CD4-positive, alpha-beta T cell treated with Interleukin-4 for 4 hours (primary cell): ENCODE results near the gene RPH3AL.

Experiments
- DNase-seq: peaks from one replicate; pipeline ENCODE4 v3.0.0-alpha.2; 2020

Gene RPH3AL

DNA sequence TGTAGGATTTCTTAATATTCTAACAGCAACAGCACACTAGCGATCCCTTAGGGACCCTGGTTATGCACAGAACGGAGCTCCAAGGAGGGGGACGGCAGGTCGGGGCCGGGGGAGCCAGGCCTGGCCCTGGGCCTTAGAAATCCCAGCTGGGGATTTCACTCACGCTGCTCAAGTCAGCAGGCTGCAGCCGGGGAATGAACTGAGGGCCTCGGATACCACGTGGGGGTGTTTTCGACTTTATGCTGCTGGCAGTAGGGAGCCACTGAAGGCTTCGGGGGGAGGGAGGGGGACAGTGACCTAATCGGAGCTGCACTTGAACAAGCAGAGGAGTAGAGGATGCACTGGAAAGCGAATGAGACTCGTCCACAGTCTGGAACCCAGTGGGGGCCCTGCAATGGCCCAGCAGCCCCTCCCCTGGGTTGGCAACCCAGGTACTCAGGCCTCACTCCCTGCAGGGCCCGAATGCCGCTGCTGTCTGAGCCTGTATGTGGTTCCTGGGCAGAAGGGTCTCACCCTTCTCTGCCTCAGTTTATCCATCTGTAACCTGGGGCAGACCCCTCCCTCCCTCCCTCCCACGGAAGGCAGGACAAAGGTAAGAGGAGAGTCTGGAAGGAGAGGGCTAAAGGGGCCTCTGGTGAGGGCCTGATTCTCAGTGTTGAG lies 53.7 kb downstream of the RPH3AL start:
- no peak for DNase-seq

DNA sequence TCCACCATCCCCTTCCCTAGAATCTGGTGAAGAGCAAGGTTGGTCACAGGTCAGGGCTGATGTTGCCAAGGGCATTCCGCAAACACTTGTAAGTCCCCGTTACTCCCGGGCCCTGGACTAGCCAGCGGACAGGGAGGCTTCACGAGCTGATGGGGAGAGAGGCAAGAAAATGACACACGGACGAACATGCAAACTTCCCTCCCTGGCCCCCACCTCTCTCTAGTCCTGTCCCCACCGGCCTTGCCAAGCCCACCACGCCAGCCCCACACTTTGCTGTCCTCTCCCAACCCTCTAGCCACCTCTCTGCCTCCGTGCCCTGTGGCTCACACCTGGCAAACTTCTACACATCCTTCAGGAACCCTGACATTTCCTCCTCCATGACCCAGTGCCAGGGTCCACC lies 54.8 kb downstream of the RPH3AL start:
- no peak for DNase-seq

DNA sequence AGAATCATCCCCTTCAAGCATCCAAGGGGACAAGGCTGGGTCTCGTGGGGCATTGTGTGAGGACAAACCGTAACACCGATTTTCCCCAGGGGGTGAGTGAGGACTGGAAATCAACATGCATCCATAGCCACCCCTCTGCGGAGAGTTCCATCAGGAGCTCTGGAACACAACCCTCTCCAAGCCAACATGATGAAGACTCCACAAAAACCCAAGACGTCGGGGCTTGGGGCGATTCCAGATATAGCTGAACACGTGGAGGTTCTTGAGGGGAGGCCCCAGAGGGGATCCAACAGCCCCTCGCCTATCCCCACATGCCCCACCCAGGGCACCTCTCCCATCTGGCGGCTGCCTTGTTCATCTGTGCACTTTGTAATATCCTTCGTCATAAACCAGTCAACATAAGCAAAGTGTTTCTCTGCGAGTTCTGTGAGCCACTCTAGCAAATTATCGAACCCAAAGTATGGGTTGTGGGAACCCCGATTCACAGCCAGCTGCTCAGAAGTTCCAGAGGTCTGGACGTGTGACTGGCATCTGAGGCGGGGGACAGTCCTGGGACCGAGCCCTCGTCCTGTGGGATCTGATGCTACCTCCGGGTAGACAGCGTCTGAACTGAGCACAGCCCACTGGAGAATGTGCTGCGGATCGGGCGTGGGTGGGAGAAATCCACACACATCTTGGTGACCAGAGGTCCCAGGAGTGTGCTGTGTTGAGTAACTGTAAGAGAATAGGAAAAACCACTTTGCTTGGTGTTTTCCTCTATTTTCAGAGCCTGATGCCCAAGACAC lies 55.5 kb downstream of the RPH3AL start:
- DNase-seq, result no peak

DNA sequence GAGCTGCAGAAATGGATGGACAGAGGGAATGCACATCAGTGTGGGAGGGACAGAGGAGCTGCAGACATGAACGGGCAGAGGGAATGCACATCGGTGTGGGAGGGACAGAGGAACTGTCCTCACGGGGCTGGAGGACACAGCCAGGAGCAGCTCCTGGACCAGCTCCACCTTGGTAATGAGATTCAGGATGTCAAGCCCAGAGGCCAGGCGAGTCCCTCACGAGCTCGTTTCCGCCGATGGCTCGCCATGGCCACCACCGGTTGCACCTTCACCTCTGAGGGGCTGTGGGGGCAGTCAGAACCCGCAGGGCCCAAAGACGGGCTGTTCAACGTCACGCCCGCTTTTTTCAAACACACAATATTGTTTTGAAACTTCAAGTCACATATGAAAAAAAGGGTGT lies 56.2 kb downstream of the RPH3AL start:
- no peak for DNase-seq

DNA sequence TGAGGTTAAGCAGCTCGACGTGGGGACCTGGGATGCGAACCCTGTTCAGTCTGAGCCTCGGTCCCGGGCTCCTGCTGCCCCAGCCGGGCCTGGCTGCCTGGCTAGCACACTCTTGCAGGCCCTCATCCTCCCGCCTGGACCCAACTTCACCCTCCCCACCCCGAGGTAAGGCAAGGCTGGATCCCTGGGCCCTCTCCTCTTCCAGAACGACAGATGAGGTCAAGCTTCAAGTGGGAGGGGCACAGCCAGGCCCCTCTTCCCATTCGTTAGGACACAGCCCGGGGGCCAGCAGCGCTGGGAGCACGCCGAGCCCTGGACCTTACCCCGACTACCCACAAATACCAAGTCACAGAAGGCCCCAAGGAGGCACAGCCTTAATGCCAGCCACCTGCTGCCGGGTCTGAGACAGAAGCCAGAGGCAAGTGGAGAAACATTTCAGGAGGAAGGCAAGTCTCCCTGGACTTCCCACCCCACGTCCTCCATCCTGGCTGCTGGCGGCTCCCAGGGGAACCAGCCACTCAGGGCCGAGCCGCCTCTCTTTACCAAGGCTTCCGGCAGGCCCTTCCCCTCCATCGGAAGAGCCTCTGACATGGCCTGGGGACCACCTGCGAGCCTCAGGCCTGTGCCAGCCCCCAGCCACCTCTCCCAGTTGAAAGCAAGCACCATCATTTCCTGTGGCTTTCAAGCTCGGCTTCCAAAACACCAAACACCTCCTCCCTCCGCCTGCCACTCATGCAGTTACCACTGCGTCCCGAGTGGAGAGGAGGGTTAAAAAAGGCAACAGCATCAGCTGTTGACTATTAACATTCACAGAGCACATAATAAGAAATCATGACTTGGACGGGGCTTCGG lies 59.9 kb downstream of the RPH3AL start:
- DNase-seq, result no peak

DNA sequence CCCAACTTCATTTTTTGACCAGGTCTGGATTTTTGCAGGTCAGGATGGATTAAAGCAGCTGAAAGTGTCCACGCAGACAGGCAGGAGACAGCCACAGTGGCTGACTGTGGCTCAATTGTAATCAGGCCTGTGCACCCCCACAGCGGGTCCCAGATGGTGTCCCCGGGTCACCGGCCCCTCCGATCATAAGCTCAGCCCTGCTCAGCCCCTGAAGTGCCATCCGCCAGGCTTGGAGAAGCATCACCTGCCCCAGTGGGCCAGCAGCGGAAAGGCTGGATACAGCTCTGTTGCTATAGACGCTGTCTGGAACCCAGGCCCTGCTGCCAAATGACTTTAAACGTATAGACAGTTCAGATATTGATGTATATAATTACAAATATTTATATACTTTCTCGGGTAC lies 60.6 kb downstream of the RPH3AL start:
- DNase-seq, result no peak

DNA sequence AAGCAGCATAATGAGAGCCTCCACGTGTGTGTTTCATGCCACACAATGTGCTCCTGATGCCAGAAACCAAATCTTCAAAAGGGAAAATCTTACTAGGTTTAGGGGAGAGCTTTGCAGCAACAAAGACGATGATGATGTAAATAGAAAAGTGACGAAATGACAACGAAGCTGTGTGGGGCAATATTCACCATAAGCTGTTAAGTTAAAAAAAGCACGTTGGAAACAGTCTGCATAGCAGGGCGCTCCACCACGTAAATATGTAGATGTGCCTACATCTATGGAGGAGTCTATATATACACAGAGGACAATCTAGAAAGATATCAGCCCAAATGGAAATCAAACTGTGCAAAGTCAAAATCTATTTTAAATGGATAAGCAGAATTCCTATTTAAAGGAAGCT lies 61.0 kb downstream of the RPH3AL start:
- DNase-seq, result no peak

DNA sequence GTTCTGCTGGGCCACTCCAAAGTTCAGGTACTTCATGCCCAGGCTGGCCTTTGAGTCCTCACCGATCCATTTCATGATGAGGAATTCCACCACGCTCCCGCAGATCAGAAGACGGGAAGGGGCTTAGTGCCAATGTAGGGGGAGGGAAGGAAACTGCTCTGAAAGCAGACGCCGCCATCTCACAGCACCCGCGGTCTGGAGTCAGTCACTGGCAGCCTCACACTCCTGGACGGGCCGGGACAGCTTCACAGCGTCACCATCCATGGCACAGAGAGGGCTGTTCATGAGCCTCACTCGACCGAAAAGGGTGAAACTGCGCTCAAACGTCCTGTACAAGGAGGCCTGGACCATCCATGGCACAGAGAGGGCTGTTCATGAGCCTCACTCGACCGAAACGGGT lies 62.0 kb downstream of the RPH3AL start:
- no peak for DNase-seq

DNA sequence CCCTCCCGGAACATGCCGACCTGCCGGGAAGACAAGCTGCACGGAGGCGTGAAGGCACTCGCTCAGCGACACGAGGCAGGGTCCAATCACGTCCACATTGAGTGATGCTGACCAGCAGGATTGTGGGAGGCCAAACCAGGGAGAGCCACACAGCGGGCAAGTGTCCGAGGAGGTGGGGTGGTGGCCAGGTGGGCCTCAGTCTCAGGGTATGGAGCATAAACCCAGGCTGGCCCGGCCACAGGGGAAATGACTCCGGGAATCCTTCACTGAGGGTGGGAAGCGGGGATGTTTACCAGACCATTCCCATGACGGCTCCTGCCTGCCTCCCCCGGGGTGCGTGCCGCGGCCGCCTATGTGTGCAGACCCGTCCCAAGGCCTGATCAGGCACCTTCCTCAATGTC lies 62.5 kb downstream of the RPH3AL start:
- no peak for DNase-seq

DNA sequence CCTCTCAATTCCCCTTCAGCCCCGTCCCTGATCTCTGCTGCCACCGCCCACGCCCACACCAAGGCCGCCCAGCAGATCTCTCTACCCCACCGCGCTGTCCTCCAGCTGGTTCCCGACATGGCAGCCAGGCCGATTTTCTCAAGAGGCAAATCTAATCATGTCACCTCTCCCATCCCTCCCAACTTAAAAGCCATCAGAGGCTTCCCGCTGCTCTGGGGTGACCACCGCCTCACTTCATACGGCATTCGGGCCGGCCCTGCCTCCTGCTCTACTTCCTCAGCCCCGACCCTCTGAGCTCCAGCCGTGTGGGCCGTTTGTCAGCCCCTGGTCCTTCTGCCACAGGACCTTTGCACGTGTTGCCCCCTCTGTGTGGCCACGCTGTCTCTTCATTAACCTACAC lies 63.2 kb downstream of the RPH3AL start:
- DNase-seq, result no peak

DNA sequence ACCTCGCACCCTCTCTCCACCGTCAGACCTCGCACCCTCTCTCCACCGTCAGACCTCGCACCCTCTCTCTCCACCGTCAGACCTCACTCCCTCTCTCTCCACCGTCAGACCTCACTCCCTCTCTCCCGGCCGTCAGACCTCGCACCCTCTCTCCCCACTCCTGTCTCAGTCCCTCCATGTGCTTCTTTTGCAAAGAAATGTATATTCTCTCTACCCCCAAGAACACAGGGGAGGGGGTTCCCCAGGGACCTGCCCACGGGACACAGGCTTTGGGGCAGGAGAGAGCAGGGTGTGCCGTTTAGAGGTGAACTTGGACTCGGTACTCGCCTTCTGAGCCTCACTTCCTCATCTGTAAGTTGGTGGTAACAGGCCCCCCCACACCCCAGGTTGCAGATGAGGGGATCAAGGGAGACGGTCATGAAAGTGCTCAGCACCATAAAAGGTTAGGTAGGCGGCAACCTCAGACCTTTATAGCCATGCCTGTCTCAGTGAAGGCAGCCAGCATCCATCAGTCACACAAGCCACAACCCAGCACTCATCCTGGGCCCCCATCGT lies 63.7 kb downstream of the RPH3AL start:
- no peak for DNase-seq

DNA sequence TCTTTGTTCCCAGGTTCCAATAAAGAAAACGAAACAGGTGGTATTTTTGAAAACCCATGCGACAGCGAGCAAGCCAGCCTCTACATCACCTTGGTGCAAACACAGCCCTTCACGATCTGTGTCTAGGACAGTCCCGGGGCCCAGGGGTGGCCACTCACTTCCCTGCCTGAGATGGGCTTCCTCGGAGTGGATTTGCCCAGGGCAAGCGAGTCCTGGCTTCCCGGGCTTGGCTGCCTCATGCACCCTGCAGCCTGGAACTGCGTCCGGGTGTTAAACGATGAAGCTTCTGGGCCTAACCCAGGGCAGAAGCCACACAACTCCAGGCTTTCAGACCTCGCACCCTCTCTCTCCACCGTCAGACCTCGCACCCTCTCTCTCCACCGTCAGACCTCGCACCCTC lies 66.0 kb downstream of the RPH3AL start:
- DNase-seq, result no peak

DNA sequence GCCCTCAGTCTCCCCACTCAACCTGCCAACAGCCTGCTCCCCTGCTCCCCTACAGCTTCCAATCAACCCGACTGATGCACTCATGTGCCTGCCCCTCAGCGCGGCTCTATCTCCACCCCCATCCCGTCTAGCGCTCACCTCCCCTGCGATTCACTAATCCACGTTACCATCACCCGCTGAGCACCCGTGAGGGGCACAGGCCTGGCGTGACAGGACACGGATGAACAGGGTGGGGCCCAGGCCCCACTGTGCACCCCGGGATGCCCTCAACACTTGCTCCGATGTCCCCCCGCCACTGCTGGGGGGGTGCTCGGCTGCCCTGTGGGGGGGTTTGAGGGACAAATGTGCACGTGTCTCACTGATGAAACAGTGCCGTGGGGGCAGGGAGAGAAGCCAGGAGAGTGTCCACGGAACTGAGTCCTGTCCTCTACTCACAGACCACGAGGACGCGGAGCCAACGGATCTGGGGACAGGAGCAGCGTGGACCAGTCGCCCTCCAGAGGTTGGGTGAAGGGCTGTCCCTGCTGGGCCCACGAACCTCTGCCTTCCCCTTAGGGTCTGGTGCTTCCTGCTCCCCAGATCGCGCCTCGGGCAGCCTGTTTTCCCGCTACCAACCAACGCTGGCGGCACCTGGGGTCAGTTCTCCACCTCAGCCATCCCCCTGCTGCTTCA lies 66.7 kb downstream of the RPH3AL start:
- no peak for DNase-seq

DNA sequence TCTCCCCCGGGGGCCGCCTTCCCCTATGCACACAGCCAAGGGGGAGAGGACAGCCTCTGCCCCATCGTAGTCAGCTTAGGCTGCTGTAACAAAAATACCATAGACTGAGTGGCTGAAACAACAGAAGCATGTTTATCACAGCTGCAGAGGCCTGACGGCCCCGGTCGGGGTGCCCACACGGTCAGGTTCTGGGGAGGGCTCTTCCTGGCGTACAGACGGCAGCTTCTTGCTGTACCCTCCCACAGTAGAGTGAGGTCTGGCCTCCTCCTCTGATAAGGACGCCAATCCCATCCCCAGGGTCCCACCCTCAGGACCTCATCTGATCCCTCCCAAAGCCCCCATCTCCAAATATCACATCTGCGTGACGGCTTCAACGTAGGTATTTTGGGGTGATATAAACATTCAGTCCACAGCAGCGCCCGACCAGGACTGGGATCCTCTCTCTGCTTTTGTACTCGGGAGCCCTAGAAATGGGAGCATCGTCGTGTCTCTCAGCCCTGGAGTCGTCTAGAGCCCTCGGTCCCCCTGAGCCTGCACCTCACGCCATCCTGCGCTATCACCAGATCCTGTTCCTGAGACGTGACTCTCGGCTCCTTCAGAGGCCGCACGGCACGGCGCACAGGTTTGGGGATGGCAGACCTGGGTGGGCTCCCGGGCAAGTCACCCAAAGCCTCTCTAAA lies 67.8 kb downstream of the RPH3AL start:
- DNase-seq, result no peak

DNA sequence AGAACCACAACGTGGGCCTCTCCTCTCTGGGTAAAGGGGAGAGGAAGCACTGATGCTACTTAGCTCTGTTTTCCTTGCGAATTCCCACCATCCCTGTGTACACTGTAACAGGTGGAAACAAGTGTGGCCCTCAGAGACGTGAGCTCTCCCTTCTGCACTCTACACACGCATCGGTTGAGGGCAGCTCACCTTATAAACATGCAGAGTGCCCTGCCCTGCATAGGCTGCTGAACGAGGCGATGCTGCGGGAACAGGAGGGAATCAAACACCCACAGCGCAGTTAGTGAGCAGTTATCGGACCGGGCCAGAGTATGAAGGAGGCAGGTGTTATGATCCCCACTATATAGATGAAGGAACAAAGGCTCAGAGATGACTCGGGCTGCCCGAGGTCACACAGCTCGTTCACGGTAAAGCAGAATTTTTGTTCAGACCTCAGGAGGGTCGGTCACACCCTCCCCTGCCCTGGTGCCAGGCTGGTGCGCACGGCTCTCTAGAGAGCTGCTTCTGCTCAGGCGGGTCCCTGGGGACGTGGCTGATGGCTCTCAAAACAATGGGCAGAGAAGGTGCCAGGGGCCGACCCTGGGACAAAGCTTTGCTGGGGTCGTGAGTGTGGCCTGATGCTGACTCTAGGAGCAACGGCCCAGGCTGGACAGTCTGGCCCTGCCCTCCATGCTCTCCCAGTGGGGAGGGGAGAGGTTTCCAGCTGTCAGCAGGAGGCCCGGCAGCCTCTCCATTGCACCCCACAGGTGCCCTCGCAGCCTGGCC lies 68.5 kb downstream of the RPH3AL start:
- DNase-seq, result no peak

DNA sequence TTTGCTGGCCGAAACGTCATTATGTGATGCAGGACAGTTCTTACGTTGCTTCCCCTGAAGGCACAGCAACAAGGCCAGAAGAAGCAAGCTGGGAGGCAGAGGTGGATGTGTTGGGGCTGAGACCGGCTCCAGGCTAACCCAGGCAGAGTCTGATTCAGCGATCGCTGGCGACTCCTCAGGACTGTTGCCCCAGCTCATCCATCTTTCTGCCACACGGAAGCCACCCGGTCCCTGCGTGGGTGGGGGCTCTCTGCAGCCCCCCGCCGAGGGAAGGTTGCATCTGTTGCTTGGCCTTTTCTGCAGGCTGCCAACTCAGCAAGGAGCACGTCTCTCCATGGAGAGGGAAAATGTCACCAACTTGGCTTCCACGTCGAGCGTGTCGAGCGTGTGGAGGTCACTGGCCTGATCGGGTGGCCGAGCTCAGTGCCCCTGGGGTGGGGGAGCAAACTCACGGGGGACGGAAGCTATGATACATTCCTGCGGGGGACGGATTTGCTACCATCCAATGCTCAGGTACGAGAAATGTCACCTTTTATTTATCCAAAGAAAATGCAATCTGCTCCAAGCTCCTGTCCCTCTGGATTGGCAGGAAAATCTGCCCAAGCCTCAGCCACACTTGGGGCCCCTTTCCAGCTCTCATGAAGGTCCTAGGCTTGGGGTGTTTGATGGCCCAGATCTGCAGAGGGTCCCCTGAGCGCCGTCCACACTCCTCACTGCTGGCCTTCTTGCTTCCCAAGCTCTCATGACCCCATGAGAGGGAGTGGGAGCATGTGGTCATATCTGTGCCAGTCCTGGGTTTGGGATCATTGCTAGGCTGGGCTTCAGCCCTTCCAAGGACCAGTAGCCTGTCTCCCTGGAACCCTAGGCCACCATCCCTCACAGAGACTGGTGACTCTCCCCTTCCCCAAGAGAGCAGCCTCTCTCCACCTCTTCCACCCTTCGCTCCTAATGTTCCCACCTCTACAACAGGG lies 69.4 kb downstream of the RPH3AL start:
- DNase-seq, result no peak

DNA sequence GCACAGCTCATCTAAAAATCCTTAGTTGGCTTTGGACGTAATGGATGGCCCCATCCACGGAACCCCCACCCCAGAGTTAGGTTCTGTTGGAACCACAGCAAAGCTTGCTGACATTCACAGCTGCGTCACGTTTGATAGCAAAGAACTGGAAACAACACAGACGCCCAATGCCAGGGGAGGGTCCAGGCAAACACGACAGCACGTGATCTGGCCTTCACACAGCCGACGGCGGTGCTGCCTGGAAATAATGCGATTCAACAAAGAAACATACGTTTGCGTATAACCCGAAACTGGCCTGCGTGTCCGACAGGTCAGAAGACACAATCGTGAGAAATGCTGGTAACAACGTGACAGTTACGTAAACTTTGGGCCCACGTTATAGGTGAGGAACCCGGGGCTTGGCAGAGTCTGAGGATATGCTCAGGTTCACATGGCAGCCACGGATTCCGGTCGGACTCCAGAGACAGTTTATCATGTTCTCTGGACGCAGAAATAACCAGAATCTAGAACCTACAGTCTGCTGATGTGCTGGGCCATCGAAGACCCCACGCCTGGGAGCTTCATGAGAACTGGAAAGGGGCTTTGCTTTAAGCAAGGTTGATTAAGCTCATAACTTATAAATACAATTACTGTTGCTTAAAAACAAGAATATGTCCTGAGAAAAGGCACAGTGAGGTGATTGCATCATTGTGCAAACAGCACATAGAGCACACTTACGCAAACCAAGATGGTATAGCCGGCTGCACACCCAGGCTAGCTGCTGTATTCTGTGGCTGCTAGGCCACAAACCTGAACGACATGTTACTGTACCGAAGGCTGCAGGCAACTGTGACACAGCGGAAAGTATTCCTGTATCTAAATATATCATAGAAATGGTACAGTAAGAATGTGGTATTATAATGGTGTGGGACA lies 70.4 kb downstream of the RPH3AL start:
- no peak for DNase-seq

DNA sequence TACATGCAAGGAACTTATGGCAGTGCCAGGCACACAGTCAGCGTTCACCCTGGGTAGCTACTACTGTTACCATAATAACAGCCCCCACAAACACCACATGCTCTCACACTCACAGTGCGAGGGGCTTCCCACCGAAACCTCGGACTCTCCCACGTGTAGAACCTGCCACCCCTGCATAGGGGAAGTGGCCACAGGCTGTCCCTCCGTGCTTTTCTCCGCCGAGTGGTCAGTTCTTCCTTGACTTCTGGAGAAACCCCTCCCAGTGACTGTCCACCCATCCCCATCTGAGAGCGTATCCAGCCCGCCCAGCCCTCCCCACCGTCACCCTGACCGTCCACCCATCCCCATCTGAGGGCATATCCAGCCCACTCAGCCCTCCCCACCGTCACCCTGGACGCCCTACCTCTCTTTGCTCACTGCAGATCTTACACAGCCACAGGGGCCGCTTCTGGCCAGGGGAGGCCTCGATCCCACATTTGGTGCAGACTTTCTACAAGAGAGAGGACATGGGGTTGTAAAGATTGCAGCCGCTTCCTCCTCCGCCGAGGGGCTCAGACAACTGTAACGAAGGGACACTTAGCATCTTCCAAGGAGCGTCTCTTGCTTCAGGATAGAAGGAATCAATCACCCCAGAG lies 71.1 kb downstream of the RPH3AL start:
- no peak for DNase-seq

DNA sequence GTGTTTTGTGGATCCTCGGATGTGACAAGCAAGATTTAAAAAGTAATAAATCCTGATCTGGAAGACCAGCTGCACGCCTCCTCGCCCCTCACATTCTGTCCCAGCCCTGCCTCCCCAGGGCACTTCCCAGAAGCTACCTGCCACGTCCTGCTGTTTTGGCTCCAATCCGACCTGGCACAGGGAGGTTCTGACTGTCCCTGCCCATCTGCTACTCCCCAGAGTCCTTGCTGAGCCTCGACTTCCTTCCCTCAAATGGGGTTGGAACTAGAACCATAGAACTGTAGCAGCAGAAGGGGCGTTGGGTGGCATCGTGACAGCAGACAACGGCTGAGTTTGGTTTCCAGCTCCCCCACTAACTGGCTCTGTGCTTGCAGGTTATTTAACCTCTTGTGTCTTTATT lies 71.7 kb downstream of the RPH3AL start:
- no peak for DNase-seq
